HG02798 (cell line): ENCODE data around the gene PCSK6.
"Not testable (repeated sequence)": the region's sequence is repeated elsewhere in the genome, so short reads cannot be mapped to it uniquely, and the experiment has no call there.

Source experiments
- ATAC-seq: cut with Tn5 transposase; IDR thresholded peaks from one replicate; pipeline ENCODE4 v1.9.1; 2021; ENCODE audit warnings: mild to moderate bottlenecking; ENCODE audit not compliant: unreplicated experiment, poor library complexity

PCSK6 gene

DNA sequence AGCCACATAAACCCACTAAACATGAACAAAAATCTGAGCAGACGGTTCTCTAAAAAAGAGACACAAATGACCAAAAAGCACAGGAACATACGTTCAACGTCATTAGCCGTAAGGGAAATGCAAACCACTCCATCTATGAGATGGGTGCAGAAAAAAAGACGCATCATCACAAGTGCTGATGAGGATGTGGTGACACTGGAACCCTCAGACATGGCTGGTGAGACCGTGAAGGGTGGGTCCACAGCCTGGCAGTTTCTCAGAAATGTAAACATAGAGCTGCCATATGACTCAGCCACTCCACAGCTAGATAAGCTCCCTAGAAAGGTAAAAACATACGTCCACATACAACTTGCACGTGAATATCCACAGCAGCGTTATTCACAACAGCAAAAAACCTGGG lies 23.3 kb downstream of the PCSK6 start:
- ATAC-seq = no peak

GRCh38 chr15:101464999-101465669 lies 24.4 kb downstream of the PCSK6 start:
- no peak for ATAC-seq

GRCh38 chr15:101464256-101464998 lies 25.1 kb downstream of the PCSK6 start:
- no peak for ATAC-seq

DNA sequence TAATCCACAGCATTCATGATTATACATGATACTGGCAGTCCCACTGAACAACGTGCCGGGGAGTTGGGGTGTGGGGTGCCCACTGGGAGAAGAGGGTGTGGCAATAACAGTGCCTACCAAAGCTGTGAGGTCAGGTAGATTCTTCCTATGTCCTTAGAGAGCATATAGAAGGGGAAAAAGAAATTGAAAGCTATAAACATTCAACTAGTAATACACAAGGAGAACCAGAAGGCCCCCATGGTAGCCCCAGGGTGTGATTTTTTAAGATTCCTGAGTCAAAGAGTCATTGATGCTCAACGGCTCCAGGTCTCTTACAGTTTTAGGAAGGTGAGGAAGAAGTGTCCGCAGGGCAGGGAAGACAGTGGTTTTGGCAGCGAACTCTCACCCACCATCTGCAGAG lies 25.8 kb downstream of the PCSK6 start:
- ATAC-seq = not testable (repeated sequence)

GRCh38 chr15:101463270-101463669 lies 26.2 kb downstream of the PCSK6 start:
- no peak for ATAC-seq

- ATAC-seq = no peak
Observed at GRCh38 chr15:101461097-101461496, 28.4 kb downstream of the PCSK6 start.

DNA sequence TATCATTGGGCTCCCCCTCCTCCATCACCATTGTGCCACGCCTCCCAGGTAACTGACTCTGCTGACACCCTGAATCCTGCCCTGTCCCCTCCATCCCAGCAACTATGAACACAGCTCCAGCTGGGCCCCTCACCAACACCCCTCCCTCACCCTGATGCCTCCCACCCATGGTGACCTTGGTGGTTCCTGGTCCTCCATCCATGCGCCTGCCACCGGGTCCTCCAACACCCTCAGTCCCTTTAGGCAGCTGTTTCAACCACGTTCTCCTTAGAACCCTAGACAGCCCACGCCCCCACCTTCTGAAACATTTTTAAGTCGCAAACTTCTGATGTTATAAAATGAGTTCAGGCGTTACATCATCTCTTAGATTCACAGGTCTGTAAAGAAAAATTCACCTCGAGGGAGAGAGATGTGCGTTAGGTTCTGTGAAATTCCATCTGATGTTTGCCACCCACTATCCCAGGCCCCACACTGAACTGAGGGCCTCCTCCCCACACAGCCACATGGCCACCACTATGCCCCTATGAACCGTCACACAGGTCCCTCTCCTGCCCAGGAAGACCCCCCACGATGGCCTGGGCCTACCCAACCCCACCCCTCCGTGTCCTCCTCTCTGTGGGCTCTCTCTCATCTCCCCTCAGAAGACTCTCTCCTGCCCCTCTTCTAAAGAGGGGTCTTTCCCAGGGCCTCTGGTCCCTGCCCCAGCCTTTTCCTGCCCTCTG lies 29.8 kb downstream of the PCSK6 start:
- no peak for ATAC-seq

GRCh38 chr15:101458908-101459578 lies 30.5 kb downstream of the PCSK6 start:
- ATAC-seq = no peak

GRCh38 chr15:101458158-101458900 lies 31.2 kb downstream of the PCSK6 start:
- ATAC-seq = no peak

GRCh38 chr15:101457696-101458095 lies 31.8 kb downstream of the PCSK6 start:
- ATAC-seq = no peak

- ATAC-seq = no peak
Observed at GRCh38 chr15:101456057-101456739, 33.3 kb downstream of the PCSK6 start.

- ATAC-seq = no peak
Observed at GRCh38 chr15:101455291-101456025, 34.0 kb downstream of the PCSK6 start.

GRCh38 chr15:101454781-101455180 lies 34.7 kb downstream of the PCSK6 start:
- not testable (repeated sequence) for ATAC-seq

DNA sequence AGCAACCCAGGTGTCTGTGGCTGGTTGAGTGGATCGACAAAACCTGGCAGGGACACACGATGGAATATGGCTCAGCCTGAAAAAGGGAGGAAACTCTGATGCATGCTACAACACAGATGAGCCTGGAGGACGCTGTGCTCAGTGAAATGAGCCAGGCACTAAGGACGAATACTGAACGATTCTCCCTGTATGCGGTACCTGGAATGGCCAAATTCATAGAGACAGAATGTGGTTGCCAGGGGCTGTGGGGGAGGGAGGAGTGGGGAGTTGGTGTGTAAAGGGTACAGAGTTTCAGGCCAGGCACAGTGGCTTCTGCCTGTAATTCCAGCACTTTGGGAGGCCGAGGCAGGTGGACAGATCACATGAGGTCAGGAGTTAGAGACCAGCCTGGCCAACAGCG lies 35.1 kb downstream of the PCSK6 start:
- no peak for ATAC-seq

DNA sequence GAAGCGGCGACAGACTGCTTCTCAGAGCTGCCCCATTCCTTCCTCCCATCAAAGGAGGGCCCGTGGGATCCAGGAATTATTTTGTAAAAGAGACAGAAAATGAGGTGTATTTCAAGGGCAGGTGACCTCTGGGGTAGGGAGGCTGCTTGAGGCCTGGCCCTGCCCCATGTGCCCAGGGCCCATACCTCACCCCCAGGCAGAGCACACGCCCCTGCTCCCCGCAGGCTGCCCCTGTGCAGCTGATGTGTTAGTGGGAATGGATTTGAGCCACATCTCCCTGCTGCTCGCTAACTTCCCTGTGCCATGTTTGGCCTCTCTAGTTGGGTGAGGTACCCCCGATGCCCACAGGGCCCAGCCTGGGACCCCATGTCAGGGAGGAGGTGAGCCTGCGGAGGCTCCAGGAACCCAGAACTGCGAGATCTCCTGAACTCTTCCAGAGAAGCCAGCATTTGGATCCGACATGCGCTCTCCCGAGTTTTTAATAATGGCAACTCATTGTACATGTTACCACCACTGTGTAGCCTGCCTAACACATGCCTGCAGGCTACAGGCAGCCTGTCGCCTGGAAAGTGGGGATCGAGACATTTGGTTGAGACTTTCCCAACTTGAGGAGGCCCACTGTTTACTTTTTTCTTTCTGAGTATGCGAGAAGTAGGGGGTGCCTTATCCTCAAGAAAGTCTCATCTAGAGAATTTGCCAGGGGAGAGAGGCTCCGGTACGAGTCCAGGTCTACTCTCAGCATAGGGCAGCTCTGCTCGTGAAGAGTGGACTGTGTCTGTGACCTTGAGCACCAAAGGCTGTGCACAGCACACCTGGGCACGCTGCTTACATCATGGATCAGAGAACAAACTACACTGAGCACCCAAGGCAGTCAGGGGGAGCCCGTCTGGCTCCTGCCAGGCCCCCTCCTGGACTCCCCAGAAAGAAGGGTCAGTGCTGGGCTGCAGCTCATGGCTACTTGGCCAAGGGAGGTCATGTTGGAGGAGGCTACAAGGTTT lies 36.1 kb downstream of the PCSK6 start:
- ATAC-seq = no peak

DNA sequence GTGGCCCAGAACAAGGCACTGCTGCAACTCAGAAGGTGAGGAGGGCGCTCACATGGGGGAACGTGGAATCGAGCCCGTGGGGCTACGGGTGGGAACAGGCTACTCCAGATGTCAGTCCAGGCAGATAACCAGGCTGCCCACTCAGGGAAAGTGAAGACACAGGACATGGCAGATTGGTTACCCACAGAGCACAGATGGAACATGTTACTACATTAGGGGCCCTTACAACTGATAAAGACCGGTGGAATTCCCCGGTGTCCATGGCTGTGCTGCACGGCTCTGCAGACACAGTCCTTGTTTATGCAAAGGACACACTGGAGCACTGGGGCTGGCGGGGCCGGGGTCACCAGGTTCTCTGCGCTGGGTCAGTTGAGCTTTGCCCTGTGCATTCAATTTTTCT lies 36.9 kb downstream of the PCSK6 start:
- no peak for ATAC-seq

GRCh38 chr15:101451846-101452245 lies 37.7 kb downstream of the PCSK6 start:
- no peak for ATAC-seq
